HG02973 (cell line): ENCODE measurements around the gene LACRT.

Experiments used
- ATAC-seq: cut with Tn5 transposase; IDR thresholded peaks from one replicate; pipeline ENCODE4 v1.9.1; 2021; ENCODE audit warnings: moderate library complexity; ENCODE audit not compliant: unreplicated experiment

The LACRT gene

GRCh38 chr12:54603173-54603814 is 31.4 kb downstream of the LACRT start:
- peak; percentile 93 for ATAC-seq

DNA sequence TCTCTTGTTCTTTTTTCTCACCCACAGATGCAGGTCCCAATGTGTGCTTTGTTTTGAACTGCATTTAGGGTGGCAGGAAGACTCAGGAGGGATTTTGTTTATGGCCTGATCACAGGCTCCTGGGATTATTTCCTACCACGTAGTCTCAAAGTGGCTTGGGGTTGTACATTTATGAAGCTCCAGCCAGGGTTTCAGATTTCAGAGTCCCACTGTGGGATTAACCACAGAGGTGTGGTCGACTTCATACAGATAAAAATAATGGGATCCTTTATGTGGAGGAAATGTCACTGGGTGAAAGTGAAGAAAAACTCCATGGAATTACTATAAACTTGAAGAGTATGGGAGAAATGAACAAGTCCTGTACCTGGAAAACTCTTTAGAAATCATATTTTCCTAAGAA is 32.0 kb downstream of the LACRT start:
- no peak for ATAC-seq

- no peak for ATAC-seq
Measured at GRCh38 chr12:54601841-54602240, 32.9 kb downstream of the LACRT start.

DNA sequence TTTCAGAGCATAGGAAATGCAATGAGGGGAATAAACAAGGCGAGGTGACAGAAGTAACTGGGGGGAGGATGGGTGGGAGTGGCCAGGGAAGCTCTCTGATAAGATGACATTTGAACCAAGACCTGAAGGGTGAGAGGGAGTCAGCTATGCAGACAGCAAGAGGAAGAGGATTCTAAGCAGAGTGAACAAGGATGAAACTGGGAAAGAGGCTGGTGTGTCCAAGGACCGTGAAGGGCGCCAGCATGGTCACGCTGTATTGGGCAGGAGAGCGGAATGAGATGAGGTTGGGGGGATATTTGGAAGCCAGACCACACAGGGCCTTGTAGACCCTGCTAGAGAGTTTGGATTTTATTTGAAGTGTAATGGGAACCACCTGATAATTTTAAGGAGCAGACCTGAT is 35.7 kb downstream of the LACRT start:
- ATAC-seq: no peak

- ATAC-seq: no peak
Measured at GRCh38 chr12:54596526-54596946, 38.2 kb downstream of the LACRT start.

DNA sequence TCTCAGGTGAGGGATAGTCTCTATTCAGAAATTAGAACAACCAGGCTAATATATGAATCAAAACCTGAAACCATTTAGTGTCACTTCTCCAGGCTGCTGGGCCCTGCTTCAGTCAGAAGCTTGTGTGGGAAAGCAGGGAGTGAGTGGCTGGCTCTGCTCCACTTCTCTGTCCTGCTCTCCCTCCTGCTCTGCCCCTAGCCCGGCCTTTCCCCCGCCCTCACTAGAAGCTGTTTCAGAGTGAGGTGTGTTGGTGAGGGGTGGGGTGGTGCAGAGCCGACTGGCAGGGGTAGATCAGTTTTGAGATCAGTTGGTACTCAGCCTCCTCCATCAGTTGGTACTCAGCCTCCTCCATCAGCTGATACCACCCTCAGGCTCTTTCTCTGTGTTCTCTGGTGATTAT is 39.2 kb downstream of the LACRT start:
- ATAC-seq: no peak

DNA sequence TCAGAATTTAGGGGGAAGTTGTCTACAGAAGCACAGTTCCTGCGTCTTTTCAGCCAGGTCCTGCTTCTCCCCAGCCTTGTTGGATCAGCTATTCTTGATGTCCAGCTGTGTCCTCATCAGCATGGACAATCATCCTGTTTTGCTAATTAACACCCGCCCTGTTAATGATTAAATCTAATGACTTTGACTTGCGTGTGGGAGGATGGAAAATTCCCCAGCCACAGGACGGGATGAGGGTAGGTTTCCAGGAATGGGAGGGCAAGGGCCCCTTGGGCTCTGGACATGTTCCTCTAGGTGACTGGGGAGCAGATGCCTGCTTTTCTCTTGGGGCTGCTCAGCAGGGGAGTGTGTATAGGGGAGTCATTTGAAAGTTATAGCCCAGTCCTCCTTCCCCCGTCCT is 41.0 kb downstream of the LACRT start:
- ATAC-seq: no peak

DNA sequence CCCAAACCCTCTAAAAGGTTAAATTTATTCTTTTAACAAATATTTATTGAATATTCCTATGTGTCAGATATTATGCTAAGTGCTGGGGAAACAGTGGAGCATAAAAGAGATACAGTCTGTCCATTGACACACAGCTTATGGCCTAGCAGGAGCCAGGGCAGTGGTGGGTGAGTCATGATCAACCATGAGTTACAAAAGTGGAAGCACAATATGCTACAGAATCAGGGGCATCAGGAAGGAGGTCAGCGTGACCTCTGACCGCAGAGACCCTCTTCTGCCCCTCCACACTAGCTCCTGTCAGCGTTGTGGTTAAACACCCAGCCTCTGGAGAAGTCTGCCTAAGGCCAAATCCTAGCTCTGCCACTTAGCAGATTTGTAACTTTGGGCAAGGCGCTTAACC is 41.6 kb downstream of the LACRT start:
- ATAC-seq: no peak

- ATAC-seq: no peak
Measured at GRCh38 chr12:54592316-54592715, 42.4 kb downstream of the LACRT start.

- ATAC-seq: no peak
Measured at GRCh38 chr12:54590978-54591591, 43.6 kb downstream of the LACRT start.

GRCh38 chr12:54589964-54590363 is 44.7 kb downstream of the LACRT start:
- ATAC-seq: no peak

- ATAC-seq: no peak
Measured at GRCh38 chr12:54588890-54589267, 45.8 kb downstream of the LACRT start.

GRCh38 chr12:54588110-54588889 is 46.4 kb downstream of the LACRT start, which contains the start of gene PPP1R1A:
Gene PPP1R1A (minus strand): TSS chr12:54588659. CDS start chr12:54588488, 171 bp downstream.
- ATAC-seq: no peak

DNA sequence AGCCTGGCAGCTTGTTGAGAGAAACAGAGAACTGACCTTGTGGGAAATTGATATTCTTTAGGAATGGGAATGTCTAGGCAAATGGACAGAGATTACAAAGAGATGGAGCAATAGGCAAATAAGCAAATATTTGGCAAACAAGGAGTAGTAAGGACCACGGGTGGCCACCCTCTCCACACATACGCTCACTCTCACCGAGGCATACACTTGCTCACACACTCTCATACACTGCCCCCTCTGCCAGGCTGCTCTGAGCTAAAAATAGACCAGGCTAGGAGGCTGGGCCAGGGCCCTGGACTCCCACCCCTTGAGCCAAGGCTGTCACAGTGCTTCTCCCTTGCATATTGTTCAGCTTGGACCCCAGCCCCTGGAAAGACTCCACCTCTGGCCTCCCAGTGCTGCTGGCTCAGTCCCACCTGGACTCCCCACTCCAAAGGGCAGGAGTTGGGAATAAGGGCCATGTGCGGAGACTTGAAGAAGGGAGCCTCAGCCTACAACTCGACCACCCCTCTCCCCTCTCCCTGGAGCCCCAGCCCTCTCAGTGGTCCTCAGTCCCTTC is 47.3 kb downstream of the LACRT start:
- no peak for ATAC-seq

DNA sequence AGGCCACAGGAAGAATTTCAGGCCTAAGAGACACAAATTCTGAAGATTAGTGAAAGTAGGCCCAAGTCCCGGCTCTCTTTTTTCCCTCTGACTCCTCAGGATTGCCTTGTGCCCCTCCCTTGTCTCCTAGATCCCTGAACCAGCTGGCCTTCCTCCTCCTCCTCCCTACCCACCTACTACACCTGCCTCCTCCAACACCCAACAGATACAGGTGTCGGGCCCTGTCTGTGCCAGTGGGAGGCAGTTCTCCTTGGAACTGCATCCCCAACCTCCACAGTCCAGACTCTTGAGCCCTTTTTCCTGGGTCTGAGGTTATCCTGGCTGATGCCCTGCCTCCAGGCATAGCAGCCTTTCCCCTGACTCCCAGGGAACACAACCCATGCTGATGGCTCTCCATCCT is 48.1 kb downstream of the LACRT start:
- ATAC-seq: no peak

- ATAC-seq: no peak
Measured at GRCh38 chr12:54585243-54585642, 49.5 kb downstream of the LACRT start.

GRCh38 chr12:54584128-54584527 is 50.6 kb downstream of the LACRT start:
- ATAC-seq: no peak

DNA sequence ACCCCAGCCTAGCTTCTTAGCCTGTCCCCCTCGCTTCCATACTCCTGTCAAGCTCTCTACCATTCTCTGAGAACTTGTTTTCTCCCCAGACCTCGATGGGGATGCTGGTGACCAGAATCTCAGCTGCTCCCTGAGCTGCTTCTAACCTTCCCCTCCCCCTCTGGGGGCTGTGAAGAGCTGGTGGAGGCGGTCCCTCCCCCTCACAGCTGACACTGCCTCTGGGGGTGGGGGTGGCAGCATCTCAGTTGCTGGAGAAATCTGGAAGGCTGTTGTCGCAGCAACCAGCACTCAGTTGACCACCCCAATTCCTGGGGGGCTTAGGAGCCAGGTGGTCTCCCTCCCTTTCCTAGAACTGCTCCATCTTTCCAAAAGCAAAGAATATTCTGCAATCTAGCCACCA is 51.0 kb downstream of the LACRT start:
- ATAC-seq: no peak

DNA sequence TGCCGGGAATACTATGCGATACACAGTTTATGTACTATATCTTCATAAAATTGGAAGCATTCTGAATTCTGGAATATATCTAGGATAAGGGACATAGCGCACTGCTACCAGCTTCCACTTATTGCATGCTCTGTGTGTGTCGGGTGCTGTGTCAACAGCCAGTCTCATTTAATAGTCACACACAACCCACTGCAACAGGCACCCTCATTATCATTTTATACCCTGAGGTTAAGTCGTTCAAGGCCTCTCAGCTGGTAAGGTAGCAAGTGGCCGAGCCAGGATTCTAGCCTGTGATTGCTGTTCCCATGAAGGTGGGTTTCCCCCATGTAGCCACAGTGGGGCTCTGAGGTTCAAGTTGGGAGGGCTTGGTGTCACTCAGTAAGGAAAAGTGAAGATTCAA is 53.3 kb downstream of the LACRT start:
- ATAC-seq: no peak
